Endometrial microvascular endothelial cells (primary cell): ENCODE measurements around the gene CD9. TPM values are rescaled to one million over a fixed set of nuclear protein-coding genes. Genes with fewer than 3 reads are reported as not detected.

Experiments used
- in situ Hi-C: cut with HindIII; loops from 2 replicates; pipeline ENCODE4 v1.10.0; 2017; ENCODE audit warnings: low sequenced_read_pairs, low pct_unique_long_range_greater_than_20kb; ENCODE audit errors: inconsistent ontology term
- total RNA-seq: library from RNA; depleted of rRNA; stranded (reverse); fragments of >200 nt; gene quantifications from one replicate; pipeline ENCODE4 v1.2.3, GENCODE V29; 2015; ENCODE audit errors: inconsistent ontology term

The CD9 gene
- total RNA-seq, 1 donor from 2014 or later, result 937 TPM

DNA sequence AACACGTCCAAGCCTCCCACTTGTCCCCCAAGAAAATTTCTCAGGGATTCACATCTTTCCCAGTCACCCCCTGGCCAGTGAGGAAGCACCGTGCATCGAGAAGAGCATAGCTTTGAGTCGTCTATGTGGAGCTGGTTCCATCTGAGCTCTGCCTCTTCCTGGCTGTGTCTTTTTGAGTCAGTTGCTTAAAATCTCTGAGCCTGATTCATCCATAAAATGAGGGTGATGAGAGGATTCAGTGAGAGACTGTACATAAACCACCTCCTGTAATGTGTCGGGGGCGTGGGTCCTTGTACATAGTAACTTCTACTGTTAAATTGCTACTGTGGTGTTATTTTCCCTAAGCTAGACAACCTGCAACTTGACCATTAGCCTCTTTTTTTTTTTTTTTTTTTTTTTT is 13.8 kb downstream of the CD9 start:
- in situ Hi-C loops, result no loop called here

DNA sequence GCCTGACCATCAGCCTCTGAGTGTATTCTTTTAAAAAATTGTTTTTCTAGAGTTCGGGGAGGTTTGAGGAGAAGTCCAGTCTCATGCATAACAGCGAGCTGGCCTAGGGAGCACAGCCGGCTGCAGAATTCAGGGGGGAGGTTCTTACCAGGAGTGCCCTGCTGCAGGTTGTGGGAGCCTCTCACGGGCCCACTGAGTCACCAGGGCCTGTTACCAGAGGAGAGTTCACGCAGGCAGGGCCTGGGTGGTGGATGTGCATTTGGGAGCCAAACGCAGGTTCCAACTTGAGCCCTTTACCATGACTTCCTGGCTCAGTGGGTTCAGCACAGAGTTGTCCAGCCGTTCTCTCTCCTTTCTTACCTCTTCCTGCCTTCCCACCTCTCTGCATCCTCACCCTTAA is 14.4 kb downstream of the CD9 start:
- in situ Hi-C loops, result no loop called here

DNA sequence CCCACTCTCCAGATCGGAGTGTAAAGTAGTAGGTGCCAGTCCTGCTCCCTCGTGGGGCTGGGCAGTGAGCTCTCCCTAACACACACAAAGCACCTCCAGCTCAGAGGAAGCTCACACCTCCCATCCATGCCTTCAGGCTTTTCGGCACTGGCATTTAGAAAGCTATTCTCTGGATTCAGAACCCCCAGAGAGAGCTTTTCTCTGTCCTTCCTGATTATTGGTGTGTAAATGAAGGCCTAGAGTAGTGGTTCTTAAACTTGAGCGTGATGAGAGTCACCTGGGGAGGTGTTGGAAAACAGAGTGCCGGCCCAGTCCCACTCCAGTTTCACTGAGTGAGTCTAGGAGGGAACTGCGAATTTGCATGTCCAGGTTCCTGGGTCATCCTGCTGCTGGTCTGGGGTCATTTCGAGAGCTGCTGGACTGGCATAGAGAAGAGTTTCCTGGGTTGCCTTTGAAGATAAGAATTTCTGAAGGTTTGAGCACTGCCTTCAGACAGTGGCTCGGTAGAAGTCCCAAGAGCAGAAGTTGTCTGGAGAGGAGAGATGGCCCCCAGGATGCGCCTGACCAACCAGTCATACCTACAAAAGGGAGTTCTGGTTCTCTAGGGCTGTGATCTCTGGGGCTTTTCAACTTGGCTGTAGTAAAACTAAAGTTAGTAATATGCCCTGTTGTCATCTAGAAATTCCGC is 15.1 kb downstream of the CD9 start:
- in situ Hi-C loops, result no loop called here

DNA sequence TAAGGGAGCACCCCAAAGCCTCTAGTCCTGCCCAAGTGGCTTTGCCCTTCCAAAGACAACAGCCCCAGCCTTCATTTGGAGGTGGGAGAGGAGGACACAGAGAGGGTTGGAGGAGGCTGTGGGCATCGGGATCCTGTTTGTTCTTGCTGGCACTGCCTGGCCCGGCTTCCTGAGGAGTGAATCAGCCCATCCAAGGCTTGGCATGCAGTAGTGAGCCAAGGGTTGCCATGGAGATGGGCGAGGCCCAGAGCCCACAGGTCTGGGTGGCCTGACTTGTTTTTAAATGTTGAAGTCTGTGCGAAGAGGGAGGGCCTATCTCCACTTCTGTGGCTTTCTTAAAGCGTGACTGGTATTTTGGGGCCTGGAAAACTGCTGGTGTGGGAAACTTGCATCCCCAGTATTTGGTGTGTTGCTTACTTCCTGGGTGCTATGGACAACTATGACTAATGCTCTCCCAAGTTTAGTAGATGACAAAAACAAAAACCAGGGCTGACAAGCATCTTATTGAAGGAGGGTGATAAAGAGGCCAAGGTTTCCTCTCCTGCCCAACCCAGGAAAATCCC is 15.8 kb downstream of the CD9 start:
- in situ Hi-C loops, result no loop called here

DNA sequence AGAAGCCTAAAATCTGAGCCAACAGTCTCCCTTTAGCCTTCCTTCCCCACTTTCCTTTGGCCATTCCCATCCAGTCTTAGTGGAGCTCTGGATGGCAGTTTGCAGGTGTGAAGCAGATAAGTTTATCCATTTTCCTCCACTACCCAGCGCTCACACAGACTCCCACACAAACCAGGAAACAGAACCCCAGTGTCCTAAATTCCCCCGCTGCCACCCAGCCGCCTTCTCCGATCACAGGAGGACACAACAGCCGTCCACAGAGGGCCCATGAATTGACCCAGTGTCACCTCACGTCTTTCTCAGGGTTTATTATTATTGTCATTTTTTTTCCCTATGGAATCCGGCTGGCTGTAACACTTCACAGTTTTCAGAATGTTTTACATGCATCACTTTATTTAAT is 16.4 kb downstream of the CD9 start:
- in situ Hi-C loops, result no loop called here

DNA sequence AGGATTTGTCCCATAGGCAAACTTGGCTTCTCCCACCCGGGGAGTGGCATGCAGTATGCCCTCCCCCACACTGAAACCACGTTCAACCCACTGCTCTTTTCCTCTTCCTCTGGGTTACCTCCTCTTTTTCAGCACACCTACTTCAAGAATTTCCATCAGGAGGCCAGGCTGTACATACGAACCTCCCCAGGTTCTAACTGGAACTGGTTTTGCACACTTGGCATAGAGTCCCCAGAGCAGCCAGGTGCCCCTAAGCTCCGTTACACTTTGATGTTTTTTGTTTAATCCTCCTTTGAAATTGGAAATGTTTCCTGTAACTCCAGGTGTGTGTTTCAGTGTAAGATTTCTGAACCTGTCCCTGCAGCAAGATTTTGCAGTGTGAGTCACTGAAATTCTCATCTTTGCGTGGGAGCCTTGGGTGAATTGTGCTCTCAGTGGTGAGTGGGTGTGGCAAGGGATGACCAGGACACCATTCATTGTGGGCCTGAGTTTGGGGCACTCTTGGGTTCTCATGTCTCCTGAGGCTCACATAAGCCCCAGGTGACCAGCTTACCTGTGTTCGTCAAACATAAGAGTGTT is 18.2 kb downstream of the CD9 start:
- in situ Hi-C loops, result no loop called here

DNA sequence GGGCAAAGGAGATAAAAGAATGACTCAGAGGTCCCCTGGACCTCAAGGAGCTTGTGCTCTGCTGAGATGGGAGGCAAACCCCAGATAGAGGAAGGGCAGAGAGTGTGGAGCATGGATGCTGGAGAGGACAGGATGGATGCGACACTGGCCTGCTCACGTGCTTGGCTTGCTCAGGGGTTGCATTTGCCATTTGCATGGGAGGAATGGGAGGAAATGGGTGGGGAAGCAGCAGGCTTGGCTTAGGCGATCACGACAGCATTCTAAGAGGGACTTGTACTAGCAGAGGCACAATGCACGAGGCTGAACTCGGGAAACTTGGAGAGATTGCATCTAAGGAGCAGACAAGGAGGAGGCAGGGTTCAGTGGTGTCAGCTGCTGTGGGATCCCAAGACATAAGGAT is 19.8 kb downstream of the CD9 start:
- in situ Hi-C loops, result no loop called here

DNA sequence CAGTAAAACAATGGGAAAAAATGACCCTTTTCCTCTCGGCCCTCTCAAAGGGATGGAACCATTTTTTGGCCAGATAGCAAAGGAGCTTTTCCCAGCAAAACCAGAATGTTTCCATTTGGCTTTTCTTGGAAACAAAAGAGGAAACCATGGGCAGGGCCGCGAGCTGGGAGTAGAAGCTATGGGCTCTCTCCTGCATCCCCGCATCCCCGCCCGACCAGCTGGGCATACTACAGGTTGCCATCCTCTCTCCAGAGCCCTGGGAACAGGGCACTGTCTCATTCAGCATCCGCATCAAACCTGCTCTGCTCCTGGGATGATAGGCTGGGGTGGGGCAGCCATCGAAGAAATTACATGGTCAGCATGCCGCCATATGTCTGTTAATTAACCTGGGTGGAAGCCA is 20.9 kb downstream of the CD9 start:
- in situ Hi-C loops, result no loop called here

DNA sequence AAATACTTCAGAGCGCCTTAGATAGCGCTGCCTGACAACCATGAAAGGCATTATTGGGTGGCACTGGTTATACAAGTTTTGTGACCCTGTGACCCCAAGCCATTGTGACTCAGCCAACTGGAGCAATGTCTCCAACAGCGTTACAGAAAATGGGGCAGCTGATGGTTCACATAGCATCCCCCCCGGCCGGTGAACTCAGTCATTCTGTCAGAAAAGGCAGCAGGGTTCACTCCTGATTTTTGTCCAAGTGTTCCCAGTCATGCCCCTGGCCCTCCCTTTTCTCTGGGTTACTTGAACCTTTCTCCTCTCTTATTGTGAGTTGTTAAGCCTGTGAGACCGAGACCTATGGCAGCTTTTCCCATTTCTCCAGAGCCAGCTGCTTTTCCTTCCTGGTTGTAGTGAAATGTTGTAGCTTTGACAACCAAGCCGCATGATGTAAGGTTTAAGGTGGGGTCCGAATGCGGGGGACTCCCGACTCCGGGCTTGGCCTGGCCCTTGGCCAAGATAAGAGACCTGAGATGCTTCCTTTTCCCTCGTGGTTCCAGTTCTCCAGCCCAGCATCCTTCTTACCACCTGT is 22.0 kb downstream of the CD9 start:
- in situ Hi-C loops, result no loop called here

DNA sequence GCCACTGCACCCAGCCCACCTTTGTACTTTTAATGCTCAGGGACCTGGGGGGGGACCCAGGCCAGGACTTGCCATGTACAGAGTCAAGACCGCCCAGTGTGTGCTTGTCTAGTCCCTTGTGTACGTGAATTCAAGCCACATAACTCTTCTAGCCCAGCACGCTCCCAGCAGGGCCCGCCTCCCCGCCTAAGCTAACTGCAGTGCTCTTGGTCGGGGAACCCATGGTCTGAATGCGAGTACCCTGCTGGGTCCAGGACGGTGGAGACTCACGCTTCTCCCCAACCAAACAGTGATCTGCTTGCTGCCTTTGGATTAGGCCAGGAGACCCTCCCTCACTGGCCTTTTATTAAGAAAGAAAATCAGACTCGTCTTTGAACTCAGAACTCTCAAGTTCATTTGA is 23.3 kb downstream of the CD9 start:
- in situ Hi-C loops, result no loop called here

DNA sequence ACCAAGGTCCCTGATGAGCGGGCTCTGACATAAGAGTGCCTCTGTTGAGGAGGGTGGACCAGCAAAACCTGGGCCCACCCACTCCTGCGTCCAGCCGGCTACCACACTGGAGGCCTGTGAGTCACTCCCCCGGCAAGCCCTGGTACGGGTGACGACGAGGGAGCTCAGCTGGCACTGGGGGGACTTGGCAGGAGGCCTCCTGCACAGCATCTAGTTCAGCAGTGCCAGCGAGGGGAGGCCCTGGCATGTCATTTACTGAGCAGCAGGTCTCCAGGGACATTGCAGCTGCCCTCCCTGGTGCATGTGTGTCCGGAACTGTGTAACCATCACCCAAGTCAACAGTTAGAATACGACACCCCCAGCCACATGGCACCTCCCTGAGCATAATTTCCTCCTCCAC is 24.4 kb downstream of the CD9 start:
- in situ Hi-C loops, result no loop called here

DNA sequence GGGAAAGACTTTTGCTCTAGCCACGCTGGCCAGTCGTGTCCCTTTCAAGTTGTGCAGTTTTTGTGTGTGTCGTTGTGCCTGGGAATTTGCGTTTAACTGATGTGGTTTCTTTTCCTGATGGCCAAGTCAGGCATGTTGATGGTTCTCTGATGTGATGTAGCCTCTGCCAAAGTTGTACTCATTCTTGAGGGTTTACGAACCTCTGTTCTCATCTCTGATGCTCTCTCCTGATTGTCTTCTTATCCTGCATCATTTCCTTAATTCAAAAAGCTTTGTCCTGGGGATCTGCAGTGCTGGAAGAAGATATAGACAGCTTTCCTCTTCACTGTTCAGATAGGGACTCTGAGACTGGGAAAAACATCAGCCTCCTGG is 25.4 kb downstream of the CD9 start:
- in situ Hi-C loops, result no loop called here

DNA sequence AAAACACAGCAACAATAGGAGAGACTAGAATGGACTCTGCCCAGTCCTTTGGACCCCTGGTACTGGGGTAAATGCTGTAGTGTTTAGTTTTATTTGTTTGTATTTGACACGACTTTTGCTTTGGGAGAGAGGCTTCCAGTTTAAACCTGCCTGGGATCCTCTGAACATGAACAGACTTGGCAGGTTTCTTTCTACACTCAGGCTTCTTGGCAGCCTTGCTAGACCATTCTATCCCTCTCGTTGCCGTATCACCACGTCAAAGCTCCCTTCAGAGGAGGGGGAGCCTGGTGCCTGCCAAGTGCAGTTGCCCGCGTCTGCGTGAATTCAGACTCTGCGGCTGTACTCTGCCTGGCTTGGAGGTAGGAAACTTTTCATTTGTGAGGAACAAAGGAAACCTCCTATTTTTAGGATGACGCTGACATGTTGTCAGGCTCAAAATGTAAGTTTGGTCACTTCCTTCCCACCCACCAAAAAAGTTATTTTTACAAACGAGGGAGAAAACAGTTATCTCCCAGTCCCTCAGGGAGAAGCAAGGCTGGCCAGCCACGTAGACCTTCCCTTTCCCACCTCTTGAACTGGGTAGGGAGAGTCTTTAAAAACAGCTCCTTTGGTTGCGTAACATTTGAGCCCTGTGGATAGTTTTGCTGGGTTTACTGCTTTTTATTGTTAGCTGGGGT is 25.9 kb downstream of the CD9 start:
- in situ Hi-C loops, result no loop called here

DNA sequence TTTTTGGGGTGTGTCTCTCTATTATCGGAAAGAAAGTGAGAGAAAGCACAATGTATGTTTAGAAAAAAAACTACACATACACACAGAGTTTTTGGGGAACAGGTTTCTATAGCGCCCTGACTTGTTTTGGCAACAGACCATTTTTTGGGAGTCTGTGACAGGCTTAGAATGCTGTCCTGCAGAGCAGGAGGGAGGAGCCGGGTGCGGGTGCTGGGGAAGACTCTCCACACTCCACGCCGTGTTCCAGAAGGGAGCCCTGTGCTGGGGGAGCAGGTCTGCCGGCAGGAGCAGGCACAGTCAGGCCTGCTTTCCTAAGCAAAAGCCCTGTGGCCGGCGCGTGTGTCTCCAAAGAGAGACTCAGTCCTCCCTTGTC is 26.5 kb downstream of the CD9 start:
- in situ Hi-C loops, result no loop called here

DNA sequence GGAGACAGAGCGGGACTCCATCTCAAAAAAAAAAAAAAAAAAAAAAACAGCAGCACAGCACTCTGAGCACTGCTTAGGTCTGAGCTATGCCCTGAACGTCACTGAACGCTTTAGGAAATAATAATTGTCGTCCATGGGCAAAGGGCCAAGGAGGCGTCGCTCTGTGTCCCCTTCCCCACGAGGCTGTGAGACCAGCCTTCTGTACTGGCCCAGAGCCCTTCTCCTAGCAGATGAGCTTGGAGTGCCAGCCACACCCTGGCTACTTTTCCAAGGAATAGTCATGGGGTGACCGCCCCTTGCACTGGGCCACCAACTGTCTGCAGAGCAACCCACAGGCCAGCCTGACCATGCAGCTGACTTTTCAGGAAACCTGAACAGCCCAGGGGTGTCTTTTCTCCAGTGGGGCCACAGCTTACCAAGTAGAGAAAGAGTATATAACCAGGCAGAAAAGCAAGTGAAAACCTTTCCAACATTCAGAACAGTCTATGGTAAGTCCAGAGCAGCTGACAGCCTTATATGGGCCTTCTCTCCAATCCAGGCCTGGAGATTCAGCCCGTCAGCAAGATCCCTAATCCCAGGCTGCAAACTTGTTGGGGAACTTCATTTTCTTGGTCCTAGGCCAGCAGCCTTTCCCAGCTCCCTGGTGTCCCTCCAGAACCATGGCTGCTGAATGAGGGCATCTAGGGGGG is 28.5 kb downstream of the CD9 start:
- in situ Hi-C loops, result no loop called here

DNA sequence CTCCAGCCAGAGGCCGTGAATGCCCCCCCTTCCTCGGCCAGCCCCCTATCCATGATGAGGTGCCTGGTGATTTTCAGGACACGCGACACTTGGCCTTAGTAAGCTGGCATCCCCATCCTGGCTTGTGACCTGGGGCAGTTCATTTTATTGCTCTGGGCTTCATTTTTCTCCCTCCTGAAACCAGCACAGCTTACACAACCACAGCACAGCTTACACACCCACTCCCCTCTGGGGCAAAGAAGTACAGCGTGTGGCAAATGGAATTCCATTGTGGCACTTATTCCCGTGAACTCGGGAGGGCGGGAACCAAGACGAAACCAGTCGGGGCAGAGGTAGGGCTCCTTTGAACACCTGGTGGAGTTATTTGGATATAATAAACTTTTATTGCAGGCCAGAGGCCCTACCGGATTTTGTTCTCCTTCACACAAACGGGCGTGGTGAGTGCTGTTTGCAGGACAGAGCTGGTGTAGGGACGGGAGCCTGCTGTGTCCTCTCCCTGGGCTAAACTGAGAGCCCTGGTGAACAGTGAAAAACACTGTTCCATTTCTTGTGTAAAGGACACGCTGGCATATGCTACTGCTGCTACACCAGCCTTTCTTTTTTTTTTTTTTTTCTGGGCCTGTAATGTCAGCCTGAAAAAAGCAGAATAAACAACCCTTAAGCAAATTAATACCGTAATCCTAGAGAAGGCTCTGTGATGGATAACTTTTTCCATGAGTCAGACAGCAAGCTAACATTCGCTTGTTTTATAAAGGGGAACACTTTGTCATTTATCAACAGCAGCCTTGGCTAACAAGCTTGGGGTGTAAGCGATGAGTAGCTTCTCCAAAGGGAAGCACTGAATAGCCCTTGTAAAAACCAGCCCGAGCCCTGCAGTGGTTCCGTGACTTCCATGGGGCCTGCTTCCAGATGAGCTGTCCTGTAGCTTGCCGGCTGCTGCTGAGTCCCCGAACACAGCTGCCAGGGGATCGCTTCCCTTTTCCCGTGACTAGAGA is 29.3 kb downstream of the CD9 start:
- in situ Hi-C loops, result no loop called here

DNA sequence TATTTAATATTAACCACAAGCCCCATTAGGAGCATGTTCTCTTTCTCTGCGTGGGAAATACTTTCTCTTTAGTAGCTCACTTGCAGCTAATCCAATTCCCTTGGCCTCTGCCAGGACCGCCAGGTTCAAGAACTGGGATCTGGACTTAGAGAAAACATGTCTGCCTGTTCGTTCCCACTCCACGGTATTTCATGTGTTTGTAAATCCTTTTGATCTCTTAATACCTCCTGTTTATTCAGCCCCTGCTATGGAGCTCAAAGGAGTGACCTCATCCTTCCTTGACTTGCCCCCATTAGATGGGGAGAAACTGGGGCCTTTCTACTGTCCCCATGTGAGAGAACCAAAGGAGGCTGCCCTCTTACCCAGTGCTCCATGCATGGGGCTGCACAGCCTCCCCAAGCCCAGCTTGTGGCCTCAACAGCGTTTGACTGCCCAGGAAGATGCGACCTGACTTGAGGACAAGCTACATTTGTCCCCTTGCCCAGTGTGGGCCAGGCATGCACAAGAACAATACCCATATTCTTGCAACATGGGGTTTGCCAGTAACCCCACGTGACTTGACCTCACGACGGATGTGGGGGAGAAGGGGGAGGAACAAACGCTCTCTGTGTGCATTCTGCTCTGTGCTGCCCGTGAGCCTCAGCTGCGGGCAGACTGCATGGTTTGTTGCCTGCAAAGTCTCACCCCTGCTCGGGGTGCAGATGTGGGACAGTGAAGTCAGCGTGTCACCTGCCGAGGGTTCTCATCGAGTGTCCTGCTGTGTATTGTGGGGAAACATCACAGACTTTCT is 30.3 kb downstream of the CD9 start:
- in situ Hi-C loops, result no loop called here
